ENCODE measurements around the gene ISCA2. TPM values are rescaled to one million over a fixed set of nuclear protein-coding genes. Genes with fewer than 3 reads are reported as not detected.

Gene ISCA2
- total and polyA plus RNA-seq, 2 donors (not counting 3 experiments of a cell fraction or from before 2014, with no cell fraction given), result 22.6 to 25.7 TPM

- Histone ChIP-seq H4K20me1 (replicated peaks; ENCODE audit: control insufficient read depth, extremely low read depth, insufficient read depth, low read length) (no peaks in the 10 kb centered on the region), H3K9me3 (replicated peaks; ENCODE audit: control insufficient read depth, insufficient read depth, low read length) (no peaks in the 10 kb centered on the region), H3K9ac (replicated peaks; ENCODE audit: extremely low read depth, insufficient read depth, low read length) (no peak overlapping the region), H3K9me1 (replicated peaks; ENCODE audit: control insufficient read depth, extremely low read depth, insufficient read depth, low read length) (no peaks in the 10 kb centered on the region), H3K4me1 (ENCODE audit: control insufficient read depth, extremely low read depth, insufficient read depth, low read length) (no peaks in the 10 kb centered on the region), H3K36me3 (ENCODE audit: control insufficient read depth in 2 of 2, extremely low read depth in 1 of 2, insufficient read depth in 2 of 2, low read length in 2 of 2) (peaks cover 16 to 45% of the 10 kb centered on the region in 2 experiments), H3K4me2 (ENCODE audit: insufficient read depth, low read length) (no peak overlapping the region), H3K4me3 (replicated peaks in 1 of 3; ENCODE audit: insufficient read depth in 1 of 3, low read depth in 1 of 3, low read length in 3 of 3) (no peak overlapping the region), H2AFZ (ENCODE audit: low read depth, low read length) (no peak overlapping the region), H3K27ac (ENCODE audit: insufficient read depth, low read depth, low read length) (no peak overlapping the region), H3K79me2 (ENCODE audit: control insufficient read depth, insufficient read depth, low read length) (no peaks in the 10 kb centered on the region), H3K27me3 (ENCODE audit: control insufficient read depth in 2 of 2, insufficient read depth in 2 of 2, low read length in 2 of 2) (no peaks in the 10 kb centered on the region)
- BruUV-seq (replicated peaks), result no TSS peak
- dilution Hi-C loops (cut with MboI; ENCODE audit: extremely low pct_ligation_motif_present, low sequenced_read_pairs), result no loop called here
- DNase-seq (ENCODE audit: low read depth, low spot score), result no peak
- intact Hi-C loops (cut with micrococcal nuclease), result no loop called here
- TF ChIP-seq JUN (IDR thresholded peaks at IDR 0.05; ENCODE audit: borderline replicate concordance, insufficient read depth, insufficient read length, low read depth), result no peak
- no peak for TF ChIP-seq POLR2AphosphoS5 (IDR thresholded peaks at IDR 0.05; ENCODE audit: insufficient read depth, low read depth, low read length)
- no peak for TF ChIP-seq POLR2A (IDR thresholded peaks at IDR 0.05; ENCODE audit: low read depth, low read length)
- TF ChIP-seq MYC (IDR thresholded peaks at IDR 0.05; ENCODE audit: low read depth, low read length), result no peak
- CTCF ChIA-PET, result interaction anchor here (1.1 kb wide), 2 partner anchors 14 to 20 kb away, joined by 3 to 4 read pairs; no protein-coding TSS in a partner anchor
- FAIRE-seq, result no peak
- POLR2A ChIA-PET, result interaction anchor here (0.6 kb wide), 1 partner anchor 207 kb away, joined by 3 read pairs; no protein-coding TSS in a partner anchor
Measured at GRCh38 chr14:74525361-74525851, 31.8 kb downstream of the ISCA2 start.

- no peak overlapping the region for H3K4me3 ChIP-seq (replicated peaks in 1 of 3; ENCODE audit: insufficient read depth in 1 of 3, low read depth in 1 of 3, low read length in 3 of 3)
- FAIRE-seq, result no peak
- no peak overlapping the region for H2AFZ ChIP-seq (ENCODE audit: low read depth, low read length)
- POLR2A ChIA-PET, result no interaction called here
- no peaks in the 10 kb centered on the region for H4K20me1 ChIP-seq (replicated peaks; ENCODE audit: control insufficient read depth, extremely low read depth, insufficient read depth, low read length)
- H3K79me2 ChIP-seq (ENCODE audit: control insufficient read depth, insufficient read depth, low read length), result no peaks in the 10 kb centered on the region
- no peaks in the 10 kb centered on the region for H3K9me3 ChIP-seq (replicated peaks; ENCODE audit: control insufficient read depth, insufficient read depth, low read length)
- H3K4me1 ChIP-seq (ENCODE audit: control insufficient read depth, extremely low read depth, insufficient read depth, low read length), result no peaks in the 10 kb centered on the region
- H3K27ac ChIP-seq (ENCODE audit: insufficient read depth, low read depth, low read length), result no peak overlapping the region
- peaks cover 10 to 43% of the 10 kb centered on the region in 2 experiments for H3K36me3 ChIP-seq (ENCODE audit: control insufficient read depth in 2 of 2, extremely low read depth in 1 of 2, insufficient read depth in 2 of 2, low read length in 2 of 2)
- dilution Hi-C loops (cut with MboI; ENCODE audit: extremely low pct_ligation_motif_present, low sequenced_read_pairs) (no loop called here), intact Hi-C loops (cut with micrococcal nuclease) (no loop called here)
- CTCF ChIA-PET, result no interaction called here
- no peak overlapping the region for H3K9ac ChIP-seq (replicated peaks; ENCODE audit: extremely low read depth, insufficient read depth, low read length)
- no peak overlapping the region for H3K4me2 ChIP-seq (ENCODE audit: insufficient read depth, low read length)
- H3K9me1 ChIP-seq (replicated peaks; ENCODE audit: control insufficient read depth, extremely low read depth, insufficient read depth, low read length), result no peaks in the 10 kb centered on the region
- TF ChIP-seq MAX (IDR thresholded peaks at IDR 0.05; ENCODE audit: insufficient read depth, insufficient read length) (no peak), EZH2 (IDR thresholded peaks at IDR 0.05; ENCODE audit: borderline replicate concordance, low read depth, low read length, severe bottlenecking) (no peak), GATA2 (IDR thresholded peaks at IDR 0.05; ENCODE audit: insufficient read depth, insufficient read length, low read depth, low read length) (no peak), POLR2A (IDR thresholded peaks at IDR 0.05; ENCODE audit: low read depth, low read length) (no peak), CTCF (IDR thresholded peaks at IDR 0.05; ENCODE audit: extremely low read depth in 1 of 2, insufficient read depth in 1 of 2, low read depth in 1 of 2, low read length in 2 of 2) (no peak), MYC (IDR thresholded peaks at IDR 0.05; ENCODE audit: low read depth, low read length) (no peak), JUN (IDR thresholded peaks at IDR 0.05; ENCODE audit: borderline replicate concordance, insufficient read depth, insufficient read length, low read depth) (no peak), POLR2AphosphoS5 (IDR thresholded peaks at IDR 0.05; ENCODE audit: insufficient read depth, low read depth, low read length) (no peak), FOS (IDR thresholded peaks at IDR 0.05; ENCODE audit: borderline replicate concordance, insufficient read depth, low read length) (no peak)
- no peaks in the 10 kb centered on the region for H3K27me3 ChIP-seq (ENCODE audit: control insufficient read depth in 2 of 2, insufficient read depth in 2 of 2, low read length in 2 of 2)
- no peak for DNase-seq (ENCODE audit: low read depth, low spot score)
- BruUV-seq (replicated peaks), result no TSS peak
Measured at GRCh38 chr14:74526854-74527585, 33.5 kb downstream of the ISCA2 start.
